BE2C (cell line): ENCODE measurements around the gene HEYL.

Source experiments
- DNase-seq: peaks from one replicate; pipeline ENCODE4 v3.0.0-alpha.2; 2020
- H3K27me3 ChIP-seq: fragments of 250-450 bp; sonication (Bioruptor Pico); 2 replicates; pipeline ENCODE4 v1.5.1; 2020; ENCODE audit warnings: mild to moderate bottlenecking
- H3K36me3 ChIP-seq: fragments of 250-450 bp; sonication (Bioruptor Pico); 2 replicates; pipeline ENCODE4 v1.5.1; 2020; ENCODE audit warnings: mild to moderate bottlenecking
- H3K4me1 ChIP-seq: fragments of 250-450 bp; sonication (Bioruptor Pico); 2 replicates; pipeline ENCODE4 v1.5.1; 2020
- H3K4me3 ChIP-seq: 2 replicates; pipeline ENCODE4 v1.5.1; 2011; ENCODE audit warnings: low read depth, low read length
- H3K9me3 ChIP-seq: fragments of 250-450 bp; sonication (Bioruptor Pico); 2 replicates; pipeline ENCODE4 v1.5.1; 2020
- CTCF ChIP-seq: IDR thresholded peaks from 2 replicates; pipeline ENCODE4 v1.5.1; 2012; ENCODE audit warnings: mild to moderate bottlenecking, low read depth, low read length

HEYL gene

GRCh38 chr1:39635871-39636210 lies 3.6 kb downstream of the HEYL start:
- DNase-seq, result no peak

GRCh38 chr1:39635205-39635870 lies 4.1 kb downstream of the HEYL start:
- Histone ChIP-seq H3K36me3 (no peaks in the 10 kb centered on the region), H3K4me3 (no peak overlapping the region), H3K9me3 (no peaks in the 10 kb centered on the region), H3K27me3 (no peaks in the 10 kb centered on the region), H3K4me1 (no peaks in the 10 kb centered on the region)
- no peak for DNase-seq
- TF ChIP-seq CTCF, result no peak

More at GRCh38 chr1:39635871-39636210, 3.6 kb downstream of the HEYL start:
- no peaks in the 10 kb centered on the region for H3K4me1 ChIP-seq
- H3K9me3 ChIP-seq, result no peaks in the 10 kb centered on the region
- no peaks in the 10 kb centered on the region for H3K36me3 ChIP-seq
- H3K27me3 ChIP-seq, result no peaks in the 10 kb centered on the region
- no peak for TF ChIP-seq CTCF
- no peak overlapping the region for H3K4me3 ChIP-seq

GRCh38 chr1:39633422-39633821 lies 6.0 kb downstream of the HEYL start:
- Histone ChIP-seq H3K36me3 (no peaks in the 10 kb centered on the region), H3K4me3 (no peak overlapping the region), H3K27me3 (no peaks in the 10 kb centered on the region), H3K4me1 (no peaks in the 10 kb centered on the region), H3K9me3 (no peaks in the 10 kb centered on the region)
- no peak for TF ChIP-seq CTCF
- no peak for DNase-seq

- Histone ChIP-seq H3K4me3 (no peak overlapping the region), H3K4me1 (no peaks in the 10 kb centered on the region), H3K36me3 (no peaks in the 10 kb centered on the region), H3K27me3 (no peaks in the 10 kb centered on the region), H3K9me3 (no peaks in the 10 kb centered on the region)
- DNase-seq, result no peak
- no peak for TF ChIP-seq CTCF
Observed at GRCh38 chr1:39632682-39633417, 6.6 kb downstream of the HEYL start.

- DNase-seq, result no peak
- Histone ChIP-seq H3K4me1 (no peaks in the 10 kb centered on the region), H3K36me3 (no peaks in the 10 kb centered on the region), H3K27me3 (no peaks in the 10 kb centered on the region), H3K4me3 (no peak overlapping the region), H3K9me3 (no peaks in the 10 kb centered on the region)
- TF ChIP-seq CTCF, result no peak
Observed at GRCh38 chr1:39632323-39632681, 7.1 kb downstream of the HEYL start.
